H9 (cell line): Measurements from ENCODE around the gene SUSD2. TPM values are rescaled to one million over a fixed set of nuclear protein-coding genes. Genes with fewer than 3 reads are reported as not detected.

Source experiments
- DNase-seq: peaks from one replicate; pipeline ENCODE4 v3.0.0-alpha.2; 2017
- H2AFZ ChIP-seq: one replicate; pipeline ENCODE4 v1.6.1; 2013; ENCODE audit warnings: mild to moderate bottlenecking, low read length, control low read depth, moderate library complexity
- H2AK5ac ChIP-seq: 2 replicates; pipeline ENCODE4 v1.6.1; 2013; ENCODE audit warnings: low read length, control low read depth, mixed read lengths; ENCODE audit not compliant: insufficient read length
- H2BK120ac ChIP-seq: one replicate; pipeline ENCODE4 v1.6.1; 2013; ENCODE audit warnings: low read depth, mild to moderate bottlenecking, low read length, control low read depth, inconsistent platforms; ENCODE audit not compliant: poor library complexity, severe bottlenecking
- H2BK12ac ChIP-seq: 2 replicates; pipeline ENCODE4 v1.6.1; 2013; ENCODE audit warnings: low read length, control low read depth, mixed read lengths, low read depth; ENCODE audit not compliant: insufficient read length
- H2BK15ac ChIP-seq: 2 replicates; pipeline ENCODE4 v1.6.1; 2013; ENCODE audit warnings: low read depth, low read length, control low read depth
- H2BK20ac ChIP-seq: one replicate; pipeline ENCODE4 v1.6.1; 2013; ENCODE audit warnings: low read depth, mild to moderate bottlenecking, low read length, control low read depth, inconsistent platforms; ENCODE audit not compliant: poor library complexity, severe bottlenecking
- H2BK5ac ChIP-seq: 2 replicates; pipeline ENCODE4 v1.6.1; 2013; ENCODE audit warnings: low read length, control low read depth, mixed read lengths; ENCODE audit not compliant: insufficient read length
- H3K14ac ChIP-seq: 2 replicates; pipeline ENCODE4 v1.6.1; 2013; ENCODE audit warnings: low read length, control low read depth; ENCODE audit not compliant: insufficient read depth
- H3K18ac ChIP-seq: 2 replicates; pipeline ENCODE4 v1.6.1; 2013; ENCODE audit warnings: low read depth, mild to moderate bottlenecking, mixed read lengths, low read length, control low read depth; ENCODE audit not compliant: insufficient read length
- H3K23ac ChIP-seq: 2 replicates; pipeline ENCODE4 v1.6.1; 2013; ENCODE audit warnings: low read length, control low read depth, mixed read lengths, low read depth; ENCODE audit not compliant: insufficient read length
- H3K23me2 ChIP-seq: 2 replicates; pipeline ENCODE4 v1.6.1; 2013; ENCODE audit warnings: low read depth, mild to moderate bottlenecking, mixed read lengths, low read length, control low read depth; ENCODE audit not compliant: insufficient read length, poor library complexity, severe bottlenecking
- H3K27ac ChIP-seq: 2 replicates; pipeline ENCODE4 v1.5.1; 2013; ENCODE audit warnings: low read length, control low read depth, mixed read lengths, low read depth; ENCODE audit not compliant: insufficient read length
- H3K27me3 ChIP-seq: 2 replicates; pipeline ENCODE4 v1.6.1; 2013; ENCODE audit warnings: low read length, control low read depth, inconsistent platforms; ENCODE audit not compliant: insufficient read depth
- H3K4ac ChIP-seq: 2 replicates; pipeline ENCODE4 v1.6.1; 2013; ENCODE audit warnings: low read depth, mild to moderate bottlenecking, control low read depth, inconsistent platforms, low read length, moderate library complexity
- H3K4me1 ChIP-seq: 2 replicates; pipeline ENCODE4 v1.6.1; 2013; ENCODE audit warnings: low read length, control low read depth, inconsistent platforms; ENCODE audit not compliant: insufficient read depth
- H3K4me2 ChIP-seq: 2 replicates; pipeline ENCODE4 v1.6.1; 2013; ENCODE audit warnings: low read length, control low read depth, mixed read lengths; ENCODE audit not compliant: insufficient read length, insufficient read depth
- H3K56ac ChIP-seq: 2 replicates; pipeline ENCODE4 v1.6.1; 2013; ENCODE audit warnings: low read depth, mild to moderate bottlenecking, mixed read lengths, low read length, control low read depth; ENCODE audit not compliant: insufficient read length
- H3K79me1 ChIP-seq: 2 replicates; pipeline ENCODE4 v1.6.1; 2013; ENCODE audit warnings: low read depth, mild to moderate bottlenecking, moderate library complexity, low read length, control low read depth, inconsistent platforms; ENCODE audit not compliant: insufficient read depth, poor library complexity, severe bottlenecking
- H3K79me2 ChIP-seq: 2 replicates; pipeline ENCODE4 v1.6.1; 2013; ENCODE audit warnings: low read length, control low read depth, inconsistent platforms; ENCODE audit not compliant: insufficient read depth
- H3K9ac ChIP-seq: 2 replicates; pipeline ENCODE4 v1.6.1; 2013; ENCODE audit warnings: low read length, control low read depth, mixed read lengths; ENCODE audit not compliant: insufficient read length; ENCODE audit errors: extremely low read depth
- H3K9me3 ChIP-seq: one replicate; pipeline ENCODE4 v1.6.1; 2013; ENCODE audit warnings: low read depth, low read length, inconsistent platforms; ENCODE audit not compliant: control insufficient read depth
- H3T11ph ChIP-seq: one replicate; pipeline ENCODE4 v1.6.1; 2013; ENCODE audit warnings: mild to moderate bottlenecking, low read length, control low read depth, inconsistent platforms
- H4K20me1 ChIP-seq: one replicate; pipeline ENCODE4 v1.6.1; 2013; ENCODE audit not compliant: control insufficient read depth, insufficient read length, insufficient read depth
- H4K5ac ChIP-seq: 2 replicates; pipeline ENCODE4 v1.6.1; 2013; ENCODE audit warnings: low read depth, mild to moderate bottlenecking, mixed read lengths, low read length, control low read depth; ENCODE audit not compliant: insufficient read length
- H4K8ac ChIP-seq: replicated peaks from 2 replicates; pipeline ENCODE4 v1.6.1; 2013; ENCODE audit warnings: low read length, control low read depth, mixed read lengths, low read depth; ENCODE audit not compliant: insufficient read length
- H4K91ac ChIP-seq: 2 replicates; pipeline ENCODE4 v1.6.1; 2013; ENCODE audit warnings: low read depth, mild to moderate bottlenecking, moderate library complexity, mixed read lengths, low read length, control low read depth; ENCODE audit not compliant: insufficient read length
- H3K27ac Mint-ChIP-seq, 3 experiments: 2 replicates in 2 of 3; 3 replicates in 1 of 3; pipeline ENCODE4 v1.8.0; 2020 to 2021; ENCODE audit warnings: mixed read lengths in 3 of 3, mild to moderate bottlenecking in 1 of 3, moderate library complexity in 1 of 3
- H3K27me3 Mint-ChIP-seq: 2 replicates; pipeline ENCODE4 v1.8.0; 2021; ENCODE audit warnings: low read depth, mild to moderate bottlenecking, moderate library complexity, mixed read lengths
- H3K36me3 Mint-ChIP-seq, 3 experiments: 2 replicates in 2 of 3; 3 replicates in 1 of 3; pipeline ENCODE4 v1.8.0; 2020 to 2021; ENCODE audit warnings: low read depth in 3 of 3, mixed read lengths in 3 of 3; ENCODE audit not compliant: insufficient read depth in 1 of 3
- H3K4me1 Mint-ChIP-seq, 2 experiments: 2 replicates each; pipeline ENCODE4 v1.8.0; 2020; ENCODE audit warnings: mixed read lengths in 2 of 2
- H3K4me3 Mint-ChIP-seq, 2 experiments: 2 replicates in 1 of 2; 3 replicates in 1 of 2; pipeline ENCODE4 v1.8.0; 2020 to 2021; ENCODE audit warnings: mild to moderate bottlenecking in 2 of 2, mixed read lengths in 2 of 2, moderate library complexity in 1 of 2
- H3K9me3 Mint-ChIP-seq, 2 experiments: 2 replicates in 1 of 2; 3 replicates in 1 of 2; pipeline ENCODE4 v1.8.0; 2020; ENCODE audit warnings: mild to moderate bottlenecking in 2 of 2, mixed read lengths in 2 of 2, moderate library complexity in 1 of 2
- CTCF ChIP-seq: fragments of 200-600 bp; sonication (generic); conservative IDR thresholded peaks from 3 replicates; pipeline ENCODE4 v1.8.0; 2021; ENCODE audit warnings: antibody characterized with exemption, mild to moderate bottlenecking
- WGBS: extraction: QIAGEN DNeasy Blood & Tissue Kit; methylation state at CpG from one replicate; pipeline ENCODE4 v1.1.7; 2013; ENCODE audit warnings: missing lambda C conversion rate, low lambda C conversion rate, mixed read lengths; ENCODE audit not compliant: insufficient read length; ENCODE audit errors: extremely low coverage; 5-methylcytosine and 5-hydroxymethylcytosine counted together
- total RNA-seq: library from RNA; stranded (reverse); gene quantifications from 2 replicates; pipeline ENCODE4 v1.2.1, GENCODE V29; 2021

SUSD2 gene
- total RNA-seq, 1 experiment from 2014 or later = 4.2 TPM

DNA sequence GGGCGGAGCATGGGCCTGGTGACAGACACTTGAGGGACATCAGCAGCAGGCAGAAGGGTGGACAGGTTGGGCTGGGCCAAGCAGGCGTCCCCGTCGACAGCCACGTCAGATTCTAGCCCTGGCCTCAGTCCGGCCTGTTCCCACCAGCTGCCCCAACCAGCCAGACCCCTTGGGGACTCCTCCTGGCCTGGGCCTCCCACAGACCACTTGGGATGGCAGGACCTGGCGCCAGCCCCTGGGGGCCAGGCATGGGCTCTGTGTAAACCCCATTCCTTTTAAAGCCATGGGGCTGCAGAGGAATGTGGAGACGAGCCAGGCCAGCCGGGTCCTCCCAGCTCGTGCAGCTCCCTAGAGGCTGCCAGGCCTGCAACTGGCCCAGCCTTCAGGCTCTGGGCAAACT lies 4.7 kb upstream of the SUSD2 start:
- no peak overlapping the region for H3K27ac ChIP-seq
- H3K9me3 ChIP-seq = no peaks in the 10 kb centered on the region
- no peaks in the 10 kb centered on the region for H3K79me2 ChIP-seq
- H3K4me3 Mint-ChIP-seq = no peak overlapping the region
- no peak overlapping the region for H2BK20ac ChIP-seq
- no peaks in the 10 kb centered on the region for H3K27me3 ChIP-seq
- H3K4ac ChIP-seq = no peak overlapping the region
- no peak overlapping the region for H2AFZ ChIP-seq
- H2BK15ac ChIP-seq = no peak overlapping the region
- no peak overlapping the region for H4K91ac ChIP-seq
- H4K8ac ChIP-seq = no peak overlapping the region
- H3K79me1 ChIP-seq = no peaks in the 10 kb centered on the region
- no peak overlapping the region for H3K27ac Mint-ChIP-seq
- no peak overlapping the region for H3K18ac ChIP-seq
- H2BK5ac ChIP-seq = no peak overlapping the region
- no peak overlapping the region for H4K5ac ChIP-seq
- no peak overlapping the region for H3K14ac ChIP-seq
- no peak overlapping the region for H2BK120ac ChIP-seq
- no peak overlapping the region for H3K9ac ChIP-seq
- H3K4me1 ChIP-seq = no peaks in the 10 kb centered on the region
- TF ChIP-seq CTCF = no peak
- H3K23me2 ChIP-seq = no peaks in the 10 kb centered on the region
- no peaks in the 10 kb centered on the region; the same call in 1 of the 2 replicates for H3K27me3 Mint-ChIP-seq
- no peak overlapping the region for H3K56ac ChIP-seq
- no peak overlapping the region for H2BK12ac ChIP-seq
- no peak overlapping the region for H3T11ph ChIP-seq
- H2AK5ac ChIP-seq = no peak overlapping the region
- H3K4me2 ChIP-seq = no peak overlapping the region
- no peaks in the 10 kb centered on the region; a peak in 2 of 5 replicates for H3K9me3 Mint-ChIP-seq
- peaks cover 6 to 16% of the 10 kb centered on the region in 2 experiments for H3K4me1 Mint-ChIP-seq
- H3K23ac ChIP-seq = no peak overlapping the region
- H3K36me3 Mint-ChIP-seq = peaks cover 2 to 29% (median 20%) of the 10 kb centered on the region in 3 experiments; a peak in 6 of 7 replicates
- no peaks in the 10 kb centered on the region for H4K20me1 ChIP-seq
- WGBS = no CpG with 5 or more reads among the region's 10 CpGs
- DNase-seq = no peak
